IPS DF 6.9 (cell line): ENCODE data around the gene TMEM39A.
A peak's percentile ranks its signal among the peaks of the same experiment; 100 is the strongest.

Source experiments
- DNase-seq: peaks from one replicate; pipeline ENCODE4 v3.0.0-alpha.2; 2013; ENCODE audit warnings: low read depth, low spot score
- H3K27ac ChIP-seq: one replicate; pipeline ENCODE4 v1.5.1; 2013; ENCODE audit warnings: low read length, control low read depth
- H3K27me3 ChIP-seq: 2 replicates; pipeline ENCODE4 v1.6.1; 2013; ENCODE audit warnings: mild to moderate bottlenecking, low read length; ENCODE audit not compliant: control insufficient read depth, insufficient read depth
- H3K36me3 ChIP-seq: 2 replicates; pipeline ENCODE4 v1.6.1; 2013; ENCODE audit warnings: low read length; ENCODE audit not compliant: control insufficient read depth, insufficient read depth
- H3K4me1 ChIP-seq: 2 replicates; pipeline ENCODE4 v1.6.1; 2013; ENCODE audit warnings: low read length; ENCODE audit not compliant: control insufficient read depth, insufficient read depth
- H3K4me3 ChIP-seq: 2 replicates; pipeline ENCODE4 v1.5.1; 2013; ENCODE audit warnings: mild to moderate bottlenecking, low read length
- H3K9me3 ChIP-seq: 2 replicates; pipeline ENCODE4 v1.6.1; 2013; ENCODE audit warnings: low read length, inconsistent platforms; ENCODE audit not compliant: control insufficient read depth, insufficient read depth
- WGBS: extraction: QIAGEN DNeasy Blood & Tissue Kit; methylation state at CpG from one replicate; pipeline ENCODE4 v1.1.7; 2013; ENCODE audit warnings: mixed read lengths, missing lambda C conversion rate; ENCODE audit not compliant: insufficient read length, insufficient coverage; 5-methylcytosine and 5-hydroxymethylcytosine counted together

Gene TMEM39A

GRCh38 chr3:119463171-119464169 lies at the start of gene TMEM39A:
Gene TMEM39A, minus strand, starts transcription at chr3:119463615. Its CDS starts 1,541 bp downstream, at chr3:119462074.
- Histone ChIP-seq H3K36me3 (peaks cover under 1% of the 10 kb centered on the region; the same call in 1 of the 2 replicates), H3K27me3 (no peaks in the 10 kb centered on the region), H3K4me1 (peaks cover 2% of the 10 kb centered on the region; the same call in 1 of the 2 replicates), H3K4me3 (peak within 1 kb of the TSS; percentile 93), H3K27ac (no peak within 1 kb of the TSS), H3K9me3 (no peaks in the 10 kb centered on the region)
- peak; percentile 96 for DNase-seq
- no CpG with 5 or more reads among the region's 51 CpGs for WGBS

- no peak for DNase-seq
- Histone ChIP-seq H3K27me3 (no peaks in the 10 kb centered on the region), H3K36me3 (peaks cover 8% of the 10 kb centered on the region), H3K27ac (no peak overlapping the region), H3K4me1 (no peaks in the 10 kb centered on the region), H3K4me3 (no peak overlapping the region), H3K9me3 (no peaks in the 10 kb centered on the region)
These were observed 47.3 kb upstream of the TMEM39A start for GRCh38 chr3:119510690-119511089.

GRCh38 chr3:119508172-119508845 lies 44.9 kb upstream of the TMEM39A start:
- WGBS, result no CpG with 5 or more reads among the region's 1 CpG
- H3K36me3 ChIP-seq, result peaks cover 11% of the 10 kb centered on the region

GRCh38 chr3:119507404-119507803 lies 44.0 kb upstream of the TMEM39A start:
- DNase-seq, result no peak
- Histone ChIP-seq H3K4me1 (no peaks in the 10 kb centered on the region), H3K4me3 (no peak overlapping the region), H3K36me3 (peaks cover 11% of the 10 kb centered on the region), H3K9me3 (no peaks in the 10 kb centered on the region), H3K27me3 (no peaks in the 10 kb centered on the region), H3K27ac (no peak overlapping the region)
- no CpG with 5 or more reads among the region's 2 CpGs for WGBS

More at GRCh38 chr3:119508172-119508845, 44.9 kb upstream of the TMEM39A start:
- H3K4me1 ChIP-seq, result no peaks in the 10 kb centered on the region
- no peaks in the 10 kb centered on the region for H3K9me3 ChIP-seq
- DNase-seq, result no peak
- H3K27me3 ChIP-seq, result no peaks in the 10 kb centered on the region
- no peak overlapping the region for H3K4me3 ChIP-seq
- no peak overlapping the region for H3K27ac ChIP-seq

- no peaks in the 10 kb centered on the region for H3K4me1 ChIP-seq
- no peak for DNase-seq
- H3K9me3 ChIP-seq, result no peaks in the 10 kb centered on the region
- H3K36me3 ChIP-seq, result peaks cover 11% of the 10 kb centered on the region
- no peak overlapping the region for H3K4me3 ChIP-seq
- H3K27ac ChIP-seq, result no peak overlapping the region
- WGBS, result no CpG with 5 or more reads among the region's 4 CpGs
- H3K27me3 ChIP-seq, result no peaks in the 10 kb centered on the region
These were observed 43.2 kb upstream of the TMEM39A start for GRCh38 chr3:119506631-119507030.

GRCh38 chr3:119500901-119501300 lies 37.5 kb upstream of the TMEM39A start:
- DNase-seq, result no peak
- peaks cover 3% of the 10 kb centered on the region; the same call in 1 of the 2 replicates for H3K36me3 ChIP-seq
- no peak overlapping the region for H3K27ac ChIP-seq
- H3K4me3 ChIP-seq, result no peak overlapping the region
- no peaks in the 10 kb centered on the region for H3K9me3 ChIP-seq
- H3K27me3 ChIP-seq, result no peaks in the 10 kb centered on the region
- no CpG with 5 or more reads among the region's 2 CpGs for WGBS
- no peaks in the 10 kb centered on the region; the same call in 1 of the 2 replicates for H3K4me1 ChIP-seq

- H3K9me3 ChIP-seq, result no peaks in the 10 kb centered on the region
- H3K36me3 ChIP-seq, result peaks cover 3% of the 10 kb centered on the region; the same call in 1 of the 2 replicates
- no peaks in the 10 kb centered on the region; the same call in 1 of the 2 replicates for H3K4me1 ChIP-seq
- H3K27me3 ChIP-seq, result no peaks in the 10 kb centered on the region
- DNase-seq, result no peak
- WGBS, result no CpG with 5 or more reads among the region's 4 CpGs
- no peak overlapping the region for H3K27ac ChIP-seq
- no peak overlapping the region for H3K4me3 ChIP-seq
These were observed 36.9 kb upstream of the TMEM39A start for GRCh38 chr3:119500265-119500664.

- no peaks in the 10 kb centered on the region; the same call in 1 of the 2 replicates for H3K4me1 ChIP-seq
- no peaks in the 10 kb centered on the region for H3K27me3 ChIP-seq
- H3K4me3 ChIP-seq, result peak within 1 kb of the TSS; percentile 73
- no peaks in the 10 kb centered on the region; the same call in 1 of the 2 replicates for H3K36me3 ChIP-seq
- H3K27ac ChIP-seq, result no peak within 1 kb of the TSS
- no peaks in the 10 kb centered on the region for H3K9me3 ChIP-seq
- peak; percentile 80 for DNase-seq
- no CpG with 5 or more reads among the region's 58 CpGs for WGBS
These were observed 35.0 kb upstream of the TMEM39A start, which contains the start of gene TIMMDC1 for GRCh38 chr3:119498186-119499011. Gene TIMMDC1, plus strand, starts transcription at chr3:119498547. Its CDS starts 187 bp downstream, at chr3:119498734.

GRCh38 chr3:119497820-119498185 lies 34.4 kb upstream of the TMEM39A start:
- H3K27me3 ChIP-seq, result no peaks in the 10 kb centered on the region
- no peak for DNase-seq
- no peaks in the 10 kb centered on the region; the same call in 1 of the 2 replicates for H3K36me3 ChIP-seq
- WGBS, result no CpG with 5 or more reads among the region's 8 CpGs
- H3K9me3 ChIP-seq, result no peaks in the 10 kb centered on the region
- no peak overlapping the region for H3K27ac ChIP-seq
- no peaks in the 10 kb centered on the region; the same call in 1 of the 2 replicates for H3K4me1 ChIP-seq
- peak overlapping the region; percentile 73; the same call in 1 of the 2 replicates for H3K4me3 ChIP-seq
